ENCODE measurements around the gene TGIF2. TPM values are rescaled to one million over a fixed set of nuclear protein-coding genes. Genes with fewer than 3 reads are reported as not detected.

Gene TGIF2
- total RNA-seq, 1 donor from 2014 or later: 5.8 TPM

GRCh38 chr20:36569847-36570429 lies 3.5 kb upstream of the TGIF2 start:
- TF ChIP-seq CTCF (IDR thresholded peaks at IDR 0.05; ENCODE audit: borderline replicate concordance): no peak
- Histone ChIP-seq H3K9me3 (replicated peaks) (peaks cover 11% of the 10 kb centered on the region), H3K27ac (replicated peaks) (no peak overlapping the region), H3K27me3 (ENCODE audit: low read depth) (no peaks in the 10 kb centered on the region), H3K36me3 (no peaks in the 10 kb centered on the region), H3K4me1 (peaks cover 26% of the 10 kb centered on the region), H3K4me3 (no peak overlapping the region)
- intact Hi-C loops (cut with micrococcal nuclease): no loop called here
- no peak for DNase-seq

- H3K27me3 ChIP-seq (ENCODE audit: low read depth): no peaks in the 10 kb centered on the region
- no peak for TF ChIP-seq CTCF (IDR thresholded peaks at IDR 0.05; ENCODE audit: borderline replicate concordance)
- no peaks in the 10 kb centered on the region for H3K36me3 ChIP-seq
- no peaks in the 10 kb centered on the region for H3K9me3 ChIP-seq (replicated peaks)
- DNase-seq: no peak
- peaks cover 45% of the 10 kb centered on the region for H3K4me1 ChIP-seq
- peak overlapping the region; percentile 91 for H3K27ac ChIP-seq (replicated peaks)
- intact Hi-C loops (cut with micrococcal nuclease): no loop called here
- no peak overlapping the region for H3K4me3 ChIP-seq
Measured at GRCh38 chr20:36571564-36572504, 1.6 kb upstream of the TGIF2 start.

- DNase-seq: no peak
- Histone ChIP-seq H3K27ac (replicated peaks) (peak overlapping the region; percentile 91), H3K27me3 (ENCODE audit: low read depth) (no peaks in the 10 kb centered on the region), H3K36me3 (no peaks in the 10 kb centered on the region), H3K4me1 (peaks cover 45% of the 10 kb centered on the region), H3K9me3 (replicated peaks) (no peaks in the 10 kb centered on the region), H3K4me3 (peak overlapping the region; percentile 96)
- no peak for TF ChIP-seq CTCF (IDR thresholded peaks at IDR 0.05; ENCODE audit: borderline replicate concordance)
- intact Hi-C loops (cut with micrococcal nuclease): no loop called here
Measured at GRCh38 chr20:36572701-36573102, 695 bp upstream of the TGIF2 start.

- intact Hi-C loops (cut with micrococcal nuclease): no loop called here
Measured at GRCh38 chr20:36573798-36574365, 485 bp downstream of the TGIF2 start.

More at GRCh38 chr20:36573798-36574365, 485 bp downstream of the TGIF2 start:
- TF ChIP-seq CTCF (IDR thresholded peaks at IDR 0.05; ENCODE audit: borderline replicate concordance): no peak
- Histone ChIP-seq H3K27me3 (ENCODE audit: low read depth) (no peaks in the 10 kb centered on the region), H3K4me1 (peaks cover 45% of the 10 kb centered on the region), H3K27ac (replicated peaks) (peak overlapping the region; percentile 91), H3K4me3 (peak overlapping the region; percentile 96), H3K36me3 (peaks cover 2% of the 10 kb centered on the region), H3K9me3 (replicated peaks) (no peaks in the 10 kb centered on the region)
- peak; percentile 43 for DNase-seq
